B cell (primary cell): ENCODE results near the gene ABCB10. TPM values are rescaled to one million over a fixed set of nuclear protein-coding genes. Genes with fewer than 3 reads are reported as not detected.

Source experiments
- ATAC-seq: fragments of 200-7000 bp; cut with Tn5 transposase; one replicate; pipeline ENCODE4 v1.10.0; 2021; ENCODE audit warnings: low read depth, mild to moderate bottlenecking, moderate number of reproducible peaks, moderate library complexity
- CTCF ChIA-PET: fragments of 350-600 bp; sonication (Branson Sonifier 250); formaldehyde crosslinking; loops from one replicate; lab custom pipeline; 2021; ENCODE audit warnings: antibody characterized with exemption, inconsistent platforms; lab: Charles Lee
- POLR2A ChIA-PET: fragments of 350-600 bp; sonication (Branson Sonifier 250); formaldehyde crosslinking; loops from one replicate; lab custom pipeline; 2021; ENCODE audit warnings: antibody characterized with exemption; lab: Charles Lee
- DNase-seq: peaks from one replicate; pipeline ENCODE4 v3.0.0; 2013
- H2AFZ ChIP-seq: 2 replicates; pipeline ENCODE4 v1.6.1; 2012; ENCODE audit warnings: mild to moderate bottlenecking, low read depth, low read length; ENCODE audit not compliant: insufficient read depth, poor library complexity, severe bottlenecking
- H3K27ac ChIP-seq, 2 donors: 1 replicate in 1 of 2; 2 replicates in 1 of 2; pipeline ENCODE4 v1.5.1; 2012 to 2013; ENCODE audit warnings: low read length in 2 of 2, mild to moderate bottlenecking in 2 of 2, moderate library complexity in 1 of 2
- H3K27me3 ChIP-seq, 4 experiments: fragments of 200-600 bp in 1 of 4; sonication (generic) in 1 of 4; replicated peaks in 1 of 4; 1 replicate in 2 of 4; 2 replicates in 2 of 4; pipeline versions ENCODE4 v1.6.1 to v1.7.0; 2013 to 2016; ENCODE audit warnings: low read length in 3 of 4, mild to moderate bottlenecking in 2 of 4, mixed read lengths in 1 of 4, moderate library complexity in 1 of 4; ENCODE audit not compliant: insufficient read depth in 4 of 4, control insufficient read depth in 3 of 4; ENCODE audit errors: control extremely low read depth in 1 of 4
- H3K36me3 ChIP-seq, 2 experiments: replicated peaks in 1 of 2; 1 replicate in 1 of 2; 2 replicates in 1 of 2; pipeline versions ENCODE4 v1.6.1 to v1.7.1; 2013; ENCODE audit warnings: low read length in 1 of 2; ENCODE audit not compliant: insufficient read depth in 2 of 2, control insufficient read depth in 1 of 2; ENCODE audit errors: control extremely low read depth in 1 of 2, extremely low read depth in 1 of 2
- H3K4me1 ChIP-seq, 2 donors: fragments of 200-600 bp in 1 of 2; sonication (generic) in 1 of 2; 1 replicate in 1 of 2; 2 replicates in 1 of 2; pipeline versions ENCODE4 v1.5.1 to v1.6.1; 2013 to 2017; ENCODE audit warnings: low read length in 2 of 2; ENCODE audit not compliant: control insufficient read depth in 2 of 2, insufficient read depth in 2 of 2
- H3K4me2 ChIP-seq: replicated peaks from 2 replicates; pipeline ENCODE3; 2012; ENCODE audit warnings: mild to moderate bottlenecking, low read depth, low read length; ENCODE audit not compliant: poor library complexity, severe bottlenecking
- H3K4me3 ChIP-seq, 5 experiments: fragments of 200-600 bp in 1 of 5; sonication (generic) in 1 of 5; 1 replicate in 3 of 5; 2 replicates in 2 of 5; pipeline versions ENCODE4 v1.5.1 to v1.7.0; 2011 to 2016; ENCODE audit warnings: low read length in 4 of 5, mild to moderate bottlenecking in 4 of 5, low read depth in 2 of 5, control low read depth in 1 of 5, moderate library complexity in 1 of 5; ENCODE audit not compliant: insufficient read depth in 1 of 5; ENCODE audit errors: control extremely low read depth in 1 of 5, extremely low read depth in 1 of 5
- H3K79me2 ChIP-seq: fragments of 200-600 bp; sonication (generic); one replicate; pipeline ENCODE4 v1.6.0; 2016; ENCODE audit warnings: low read length; ENCODE audit not compliant: control insufficient read depth, insufficient read depth
- H3K9ac ChIP-seq: fragments of 200-600 bp; sonication (generic); 2 replicates; pipeline ENCODE4 v1.6.1; 2017; ENCODE audit warnings: mild to moderate bottlenecking, low read length, moderate library complexity
- H3K9me3 ChIP-seq, 3 donors: one replicate each; pipeline versions ENCODE4 v1.6.1 to v1.7.1; 2013; ENCODE audit warnings: low read length in 2 of 3; ENCODE audit not compliant: control insufficient read depth in 2 of 3, insufficient read depth in 1 of 3; ENCODE audit errors: control extremely low read depth in 1 of 3
- H4K20me1 ChIP-seq: 2 replicates; pipeline ENCODE4 v1.6.0; 2012; ENCODE audit warnings: mild to moderate bottlenecking, low read length; ENCODE audit not compliant: insufficient read depth, control insufficient read depth, poor library complexity, severe bottlenecking
- H3K27ac Mint-ChIP-seq: one replicate; pipeline ENCODE4 v1.8.0; 2021; ENCODE audit warnings: mixed read lengths
- H3K27me3 Mint-ChIP-seq: one replicate; pipeline ENCODE4 v1.8.0; 2021; ENCODE audit warnings: mixed read lengths
- H3K4me1 Mint-ChIP-seq: one replicate; pipeline ENCODE4 v1.8.0; 2021; ENCODE audit warnings: mixed read lengths
- H3K4me3 Mint-ChIP-seq: one replicate; pipeline ENCODE4 v1.8.0; 2021; ENCODE audit warnings: mixed read lengths
- H3K9me3 Mint-ChIP-seq: one replicate; pipeline ENCODE4 v1.8.0; 2022; ENCODE audit warnings: mixed read lengths; ENCODE audit not compliant: insufficient read depth
- EZH2 ChIP-seq: IDR thresholded peaks from 2 replicates; pipeline ENCODE4 v1.6.1; 2012; ENCODE audit warnings: borderline replicate concordance, low read depth, mild to moderate bottlenecking, moderate library complexity, low read length; ENCODE audit not compliant: insufficient read depth, poor library complexity, severe bottlenecking
- WGBS: methylation state at CpG from one replicate; pipeline ENCODE4 v1.1.5; 2013; ENCODE audit warnings: missing lambda C conversion rate; ENCODE audit not compliant: insufficient coverage; 5-methylcytosine and 5-hydroxymethylcytosine counted together
- intact Hi-C: fragments of 100-400 bp; cut with micrococcal nuclease; formaldehyde crosslinking; loops from one replicate; pipeline ENCODE4 v1.10.0; 2022
- polyA plus RNA-seq: library from polyadenylated mRNA; depleted of rRNA; stranded (reverse); fragments of >200 nt; gene quantifications from 2 replicates; pipeline ENCODE4 v1.2.3, GENCODE V29; 2012
- total RNA-seq, 2 donors: library from RNA; stranded (reverse); fragments of 120-200 nt in 1 of 2; gene quantifications; 1 replicate in 1 of 2; 2 replicates in 1 of 2; pipeline versions ENCODE4 v1.2.3 to v1.2.4, GENCODE V29; 2013 to 2022
- TF ChIP-seq, protein P1 (sequence below): fragments of 200-600 bp; IDR thresholded peaks from one replicate; pipeline ENCODE4 v1.8.0; 2022; ENCODE audit warnings: antibody characterized with exemption, mild to moderate bottlenecking

ABCB10 gene
- total and polyA plus RNA-seq, 2 donors (not counting 1 experiment from before 2014, with no cell fraction given) = 6.5 to 18.6 TPM

DNA sequence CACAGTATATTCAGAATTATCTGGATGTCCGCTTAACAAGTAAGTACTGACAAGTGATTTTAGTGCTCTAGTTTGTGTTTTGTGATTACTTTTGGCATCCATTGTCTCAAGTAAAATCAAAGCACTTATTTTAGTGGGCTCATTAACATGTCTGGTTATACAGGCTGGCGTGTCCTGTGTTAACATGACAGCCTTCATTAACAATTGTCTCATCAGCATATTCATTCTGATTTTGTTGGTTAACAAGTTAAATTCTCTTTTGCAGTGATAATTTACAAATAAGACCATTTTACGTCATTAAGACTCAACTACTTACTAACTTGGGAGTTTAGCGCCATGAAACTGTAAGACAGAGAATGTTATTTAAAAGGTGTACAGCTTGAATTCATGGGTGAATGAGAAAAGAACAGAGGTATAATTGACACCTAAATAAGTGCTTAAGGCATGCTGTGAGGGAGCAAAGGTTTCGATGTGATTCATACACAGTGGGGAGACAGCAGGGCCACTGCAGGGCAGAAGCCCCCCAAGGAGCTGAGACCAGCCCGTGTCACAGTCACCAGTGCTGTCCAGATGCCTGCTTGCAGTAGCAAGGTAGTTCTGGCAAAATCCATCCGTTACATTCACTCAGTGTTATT lies 45.0 kb upstream of the ABCB10 start:
- Histone ChIP-seq H3K9me3 (no peaks in the 10 kb centered on the region), H3K9ac (no peak overlapping the region), H4K20me1 (no peaks in the 10 kb centered on the region), H3K79me2 (peaks cover 5% of the 10 kb centered on the region), H2AFZ (no peak overlapping the region), H3K4me1 (no peaks in the 10 kb centered on the region), H3K27me3 (no peaks in the 10 kb centered on the region), H3K36me3 (peaks cover 18 to 52% of the 10 kb centered on the region in 2 experiments), H3K4me3 (no peak overlapping the region), H3K4me2 (no peak overlapping the region), H3K27ac (no peak overlapping the region)
- no peaks in the 10 kb centered on the region for H3K27me3 Mint-ChIP-seq
- POLR2A ChIA-PET = no interaction called here
- H3K9me3 Mint-ChIP-seq = no peaks in the 10 kb centered on the region
- ATAC-seq = no peak
- no peak for TF ChIP-seq EZH2
- TF ChIP-seq, protein P1, sequence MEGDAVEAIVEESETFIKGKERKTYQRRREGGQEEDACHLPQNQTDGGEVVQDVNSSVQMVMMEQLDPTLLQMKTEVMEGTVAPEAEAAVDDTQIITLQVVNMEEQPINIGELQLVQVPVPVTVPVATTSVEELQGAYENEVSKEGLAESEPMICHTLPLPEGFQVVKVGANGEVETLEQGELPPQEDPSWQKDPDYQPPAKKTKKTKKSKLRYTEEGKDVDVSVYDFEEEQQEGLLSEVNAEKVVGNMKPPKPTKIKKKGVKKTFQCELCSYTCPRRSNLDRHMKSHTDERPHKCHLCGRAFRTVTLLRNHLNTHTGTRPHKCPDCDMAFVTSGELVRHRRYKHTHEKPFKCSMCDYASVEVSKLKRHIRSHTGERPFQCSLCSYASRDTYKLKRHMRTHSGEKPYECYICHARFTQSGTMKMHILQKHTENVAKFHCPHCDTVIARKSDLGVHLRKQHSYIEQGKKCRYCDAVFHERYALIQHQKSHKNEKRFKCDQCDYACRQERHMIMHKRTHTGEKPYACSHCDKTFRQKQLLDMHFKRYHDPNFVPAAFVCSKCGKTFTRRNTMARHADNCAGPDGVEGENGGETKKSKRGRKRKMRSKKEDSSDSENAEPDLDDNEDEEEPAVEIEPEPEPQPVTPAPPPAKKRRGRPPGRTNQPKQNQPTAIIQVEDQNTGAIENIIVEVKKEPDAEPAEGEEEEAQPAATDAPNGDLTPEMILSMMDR = no peak
- no peaks in the 10 kb centered on the region for H3K4me1 Mint-ChIP-seq
- CTCF ChIA-PET = no interaction called here
- WGBS = 100% methylated on average over 3 of the region's 7 CpGs
- DNase-seq = no peak
- H3K27ac Mint-ChIP-seq = no peak overlapping the region
- intact Hi-C loops = no loop called here
- H3K4me3 Mint-ChIP-seq = no peak overlapping the region

DNA sequence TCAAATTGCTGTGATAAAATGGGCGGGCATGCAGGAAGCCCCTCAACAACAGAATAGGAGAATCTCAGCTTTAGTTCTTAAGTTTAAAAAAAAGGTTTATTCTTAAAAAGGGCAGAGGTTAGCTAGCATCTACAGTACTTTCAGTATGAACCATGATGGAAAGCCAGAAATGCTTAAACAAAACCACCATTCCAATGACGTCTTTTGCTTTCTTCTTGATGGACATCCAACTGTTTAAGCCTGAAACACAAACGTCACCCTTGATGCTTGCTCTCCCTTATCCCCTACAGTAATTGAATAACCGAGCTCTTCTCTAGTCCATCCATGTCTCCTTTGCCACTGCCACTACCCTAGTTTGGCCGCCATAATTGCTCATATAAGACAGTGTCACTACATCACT lies 41.7 kb upstream of the ABCB10 start:
- intact Hi-C loops = no loop called here
- Histone ChIP-seq H3K4me3 (no peak overlapping the region), H3K27ac (no peak overlapping the region), H3K27me3 (no peaks in the 10 kb centered on the region), H3K4me1 (no peaks in the 10 kb centered on the region), H3K9ac (no peak overlapping the region), H3K79me2 (peaks cover 9% of the 10 kb centered on the region), H2AFZ (no peak overlapping the region), H3K36me3 (peaks cover 7 to 44% of the 10 kb centered on the region in 2 experiments), H4K20me1 (no peaks in the 10 kb centered on the region), H3K4me2 (no peak overlapping the region), H3K9me3 (no peaks in the 10 kb centered on the region)
- no peaks in the 10 kb centered on the region for H3K9me3 Mint-ChIP-seq
- no peaks in the 10 kb centered on the region for H3K4me1 Mint-ChIP-seq
- ChIA-PET POLR2A (no interaction called here), CTCF (no interaction called here)
- ATAC-seq = no peak
- no peak overlapping the region for H3K4me3 Mint-ChIP-seq
- TF ChIP-seq, protein P1 = no peak
- TF ChIP-seq EZH2 = no peak
- H3K27ac Mint-ChIP-seq = no peak overlapping the region
- WGBS = 88% methylated on average over 3 of the region's 5 CpGs
- H3K27me3 Mint-ChIP-seq = no peaks in the 10 kb centered on the region
- DNase-seq = no peak
